ENCODE measurements around the gene PPM1M. TPM values are rescaled to one million over a fixed set of nuclear protein-coding genes. Genes with fewer than 3 reads are reported as not detected.
A peak's percentile ranks its signal among the peaks of the same experiment; 100 is the strongest.

Gene PPM1M
- total RNA-seq, 2 donors from 2014 or later, result 22.4 to 33.2 TPM

- DNase-seq (ENCODE audit: low spot score), result no peak
- TF ChIP-seq POLR2A (IDR thresholded peaks at IDR 0.05) (no peak), CTCF (IDR thresholded peaks at IDR 0.05) (no peak), POLR2AphosphoS5 (IDR thresholded peaks at IDR 0.05) (no peak)
- no peak overlapping the region for H3K4me3 ChIP-seq
- intact Hi-C loops (cut with DNase I), result no loop called here
- H3K27me3 ChIP-seq (replicated peaks; ENCODE audit: insufficient read depth), result no peaks in the 10 kb centered on the region
- peaks cover 17 to 26% of the 10 kb centered on the region in 2 donors for H3K36me3 ChIP-seq
- H3K4me1 ChIP-seq (replicated peaks), result no peaks in the 10 kb centered on the region
- no peak overlapping the region for H3K27ac ChIP-seq
- H3K9me3 ChIP-seq, result no peaks in the 10 kb centered on the region
- 96% methylated on average over 14 of the region's 16 CpGs for WGBS
Measured at GRCh38 chr3:52230889-52231499, 14.6 kb upstream of the PPM1M start.

DNA sequence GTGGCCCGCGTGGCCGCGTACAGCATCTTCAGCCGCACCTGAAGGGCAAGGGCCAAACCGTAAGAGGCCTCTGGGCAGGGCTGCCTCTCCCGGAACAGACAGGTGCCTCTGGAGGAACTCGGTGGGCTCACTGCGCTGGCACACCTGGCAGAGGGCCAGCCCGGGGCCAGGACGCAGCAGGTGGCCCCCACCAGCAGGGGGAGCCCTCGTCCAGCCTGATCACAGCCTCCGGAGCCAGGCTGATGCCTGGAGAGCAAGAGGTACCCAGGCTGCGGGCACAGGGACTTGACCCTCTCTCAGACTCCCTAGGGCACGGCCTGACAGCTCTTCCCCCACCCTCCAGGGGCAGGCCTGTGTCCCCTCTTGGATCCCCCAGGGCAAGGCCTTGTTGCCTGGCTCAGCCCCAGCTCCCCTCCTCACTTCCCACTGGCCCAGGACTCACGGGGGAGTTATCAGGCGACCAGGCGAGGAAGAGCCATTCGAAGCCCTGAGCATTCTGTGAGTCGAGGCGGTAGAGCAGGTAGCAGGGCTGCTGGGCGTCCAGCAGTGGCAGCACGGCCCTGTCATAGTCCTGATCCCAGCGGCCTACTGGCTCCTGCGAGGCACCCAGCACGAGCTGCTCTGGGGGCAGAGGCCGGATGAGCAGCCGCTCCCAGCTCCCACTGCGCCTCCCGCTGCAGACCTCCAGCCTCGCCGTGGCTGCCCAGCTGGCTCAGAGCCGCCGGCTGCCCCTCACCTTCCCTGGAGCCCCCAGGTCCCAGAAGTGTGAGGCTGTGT is 13.9 kb upstream of the PPM1M start:
- Histone ChIP-seq H3K9me3 (no peaks in the 10 kb centered on the region), H3K4me1 (replicated peaks) (peaks cover 4% of the 10 kb centered on the region), H3K27ac (no peak overlapping the region), H3K36me3 (peaks cover 17 to 26% of the 10 kb centered on the region in 2 donors), H3K4me3 (no peak overlapping the region), H3K27me3 (replicated peaks; ENCODE audit: insufficient read depth) (no peaks in the 10 kb centered on the region)
- intact Hi-C loops (cut with DNase I), result no loop called here
- 66% methylated on average over 31 of the region's 34 CpGs for WGBS
- DNase-seq (ENCODE audit: low spot score), result peak; percentile 60
- TF ChIP-seq CTCF (IDR thresholded peaks at IDR 0.05), result peak; percentile 86 to 94 (median 90)
- no peak for TF ChIP-seq POLR2A (IDR thresholded peaks at IDR 0.05)
- TF ChIP-seq POLR2AphosphoS5 (IDR thresholded peaks at IDR 0.05), result peak; percentile 32

DNA sequence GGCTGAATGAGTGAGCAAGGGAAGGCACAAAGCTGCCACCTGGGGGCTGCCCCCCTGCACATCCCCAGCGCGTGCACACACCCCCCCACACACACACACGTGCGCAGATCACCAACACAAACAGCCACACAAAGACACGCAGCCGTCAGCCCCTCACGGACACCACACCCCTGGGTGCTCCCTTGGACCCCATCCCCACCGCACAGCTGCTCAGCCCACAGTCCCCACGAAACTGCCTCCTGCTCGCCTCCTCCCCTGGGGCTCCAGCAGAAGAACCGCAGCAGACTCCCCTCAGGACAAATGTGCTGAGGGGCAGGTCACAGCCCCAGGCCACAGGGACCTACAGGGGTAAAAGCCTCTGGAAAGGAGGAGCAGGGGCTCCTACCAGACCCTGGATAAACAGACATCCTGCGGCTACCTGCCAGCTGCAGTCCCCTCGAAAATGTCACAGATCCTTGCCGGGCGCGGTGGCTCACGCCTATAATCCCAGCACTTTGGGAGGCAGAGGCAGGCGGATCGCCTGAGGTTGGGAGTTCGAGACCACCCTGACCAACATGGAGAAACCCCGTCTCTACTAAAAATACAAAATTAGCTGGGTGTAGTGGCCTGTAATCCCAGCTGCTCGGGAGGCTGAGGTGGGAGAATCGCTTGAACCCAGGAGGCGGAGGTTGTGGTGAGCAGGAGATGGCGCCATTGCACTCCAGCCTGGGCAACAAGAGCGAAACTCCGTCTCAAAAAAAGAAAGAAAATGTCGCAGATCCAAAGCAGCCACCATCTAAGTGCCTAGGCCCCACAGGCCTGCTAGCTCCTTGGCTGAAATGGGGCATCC is 13.1 kb upstream of the PPM1M start:
- no peak overlapping the region for H3K4me3 ChIP-seq
- no peak overlapping the region for H3K27ac ChIP-seq
- H3K27me3 ChIP-seq (replicated peaks; ENCODE audit: insufficient read depth), result no peaks in the 10 kb centered on the region
- intact Hi-C loops (cut with DNase I), result no loop called here
- peaks cover 17 to 26% of the 10 kb centered on the region in 2 donors for H3K36me3 ChIP-seq
- H3K4me1 ChIP-seq (replicated peaks), result peaks cover 12% of the 10 kb centered on the region
- WGBS, result 77% methylated on average over 28 of the region's 28 CpGs
- TF ChIP-seq POLR2AphosphoS5 (IDR thresholded peaks at IDR 0.05), result no peak
- no peak for TF ChIP-seq CTCF (IDR thresholded peaks at IDR 0.05)
- TF ChIP-seq POLR2A (IDR thresholded peaks at IDR 0.05), result no peak
- no peak for DNase-seq (ENCODE audit: low spot score)
- no peaks in the 10 kb centered on the region for H3K9me3 ChIP-seq

DNA sequence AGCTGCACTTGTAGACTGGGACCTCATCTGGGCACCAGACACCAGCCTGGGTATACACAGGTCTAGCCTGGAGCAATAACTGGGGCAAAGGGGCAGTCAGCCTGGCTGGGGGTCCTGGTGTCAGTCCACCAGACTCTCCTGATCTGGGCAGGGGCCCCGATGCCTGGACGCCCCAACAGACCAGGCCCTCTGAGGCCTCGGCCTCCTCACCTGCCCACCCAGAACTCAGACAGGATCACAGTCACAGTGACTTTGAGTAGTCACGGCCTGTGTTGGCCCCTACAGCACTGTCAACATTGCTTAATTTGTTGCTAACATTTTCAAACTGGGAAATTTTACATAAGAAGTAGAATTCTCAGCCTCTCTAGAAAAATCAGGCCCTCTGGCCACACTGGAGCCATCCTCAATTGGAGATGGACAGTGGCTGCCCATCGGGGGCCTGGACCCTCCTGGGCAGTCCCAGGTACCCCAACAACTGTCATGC is 12.4 kb upstream of the PPM1M start:
- H3K27me3 ChIP-seq (replicated peaks; ENCODE audit: insufficient read depth), result no peaks in the 10 kb centered on the region
- H3K36me3 ChIP-seq, result peaks cover 17 to 26% of the 10 kb centered on the region in 2 donors
- peaks cover 18% of the 10 kb centered on the region for H3K4me1 ChIP-seq (replicated peaks)
- DNase-seq (ENCODE audit: low spot score), result no peak
- H3K4me3 ChIP-seq, result no peak overlapping the region
- no peak overlapping the region for H3K27ac ChIP-seq
- WGBS, result 90% methylated on average over 5 of the region's 5 CpGs
- TF ChIP-seq CTCF (IDR thresholded peaks at IDR 0.05) (no peak), POLR2AphosphoS5 (IDR thresholded peaks at IDR 0.05) (no peak), POLR2A (IDR thresholded peaks at IDR 0.05) (no peak)
- intact Hi-C loops (cut with DNase I), result no loop called here
- no peaks in the 10 kb centered on the region for H3K9me3 ChIP-seq

All from prostate gland (tissue), 2 donors.